ENCODE data around the gene KCNK16. TPM values are rescaled to one million over a fixed set of nuclear protein-coding genes. Genes with fewer than 3 reads are reported as not detected.

The KCNK16 gene
- total RNA-seq, 4 donors from 2014 or later, result not detected

DNA sequence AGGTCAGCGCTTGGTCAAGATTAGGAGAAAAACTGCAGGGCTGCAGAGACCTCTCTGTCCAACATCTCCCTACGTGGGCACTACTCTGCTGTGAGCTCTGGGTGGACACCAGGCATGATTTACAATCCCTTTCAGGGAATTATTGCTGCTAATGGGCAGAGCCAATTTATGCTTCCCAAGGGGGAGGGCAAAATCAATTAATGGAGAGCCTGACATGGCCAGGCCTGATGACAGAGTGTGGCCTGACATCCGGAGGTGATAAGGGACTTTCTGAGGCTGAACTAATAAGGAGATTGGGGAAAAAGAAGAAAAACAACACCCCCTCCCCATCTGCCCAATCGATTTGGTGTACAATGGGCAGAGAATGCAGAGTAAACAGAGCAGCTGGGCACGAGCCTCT is 5.0 kb upstream of the KCNK16 start:
- no peak for DNase-seq
- no peak overlapping the region for H3K27ac ChIP-seq
- H3K27me3 ChIP-seq, result no peaks in the 10 kb centered on the region
- H3K36me3 ChIP-seq, result no peaks in the 10 kb centered on the region
- intact Hi-C loops (cut with DNase I; ENCODE audit: low total_unique reads), result no loop called here
- TF ChIP-seq, protein P1, sequence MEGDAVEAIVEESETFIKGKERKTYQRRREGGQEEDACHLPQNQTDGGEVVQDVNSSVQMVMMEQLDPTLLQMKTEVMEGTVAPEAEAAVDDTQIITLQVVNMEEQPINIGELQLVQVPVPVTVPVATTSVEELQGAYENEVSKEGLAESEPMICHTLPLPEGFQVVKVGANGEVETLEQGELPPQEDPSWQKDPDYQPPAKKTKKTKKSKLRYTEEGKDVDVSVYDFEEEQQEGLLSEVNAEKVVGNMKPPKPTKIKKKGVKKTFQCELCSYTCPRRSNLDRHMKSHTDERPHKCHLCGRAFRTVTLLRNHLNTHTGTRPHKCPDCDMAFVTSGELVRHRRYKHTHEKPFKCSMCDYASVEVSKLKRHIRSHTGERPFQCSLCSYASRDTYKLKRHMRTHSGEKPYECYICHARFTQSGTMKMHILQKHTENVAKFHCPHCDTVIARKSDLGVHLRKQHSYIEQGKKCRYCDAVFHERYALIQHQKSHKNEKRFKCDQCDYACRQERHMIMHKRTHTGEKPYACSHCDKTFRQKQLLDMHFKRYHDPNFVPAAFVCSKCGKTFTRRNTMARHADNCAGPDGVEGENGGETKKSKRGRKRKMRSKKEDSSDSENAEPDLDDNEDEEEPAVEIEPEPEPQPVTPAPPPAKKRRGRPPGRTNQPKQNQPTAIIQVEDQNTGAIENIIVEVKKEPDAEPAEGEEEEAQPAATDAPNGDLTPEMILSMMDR (IDR thresholded peaks at IDR 0.05), result no peak
- TF ChIP-seq POLR2A (IDR thresholded peaks at IDR 0.05), result no peak
- no peaks in the 10 kb centered on the region for H3K9me3 ChIP-seq
- no peak overlapping the region for H3K4me3 ChIP-seq
- H3K4me1 ChIP-seq, result no peaks in the 10 kb centered on the region

DNA sequence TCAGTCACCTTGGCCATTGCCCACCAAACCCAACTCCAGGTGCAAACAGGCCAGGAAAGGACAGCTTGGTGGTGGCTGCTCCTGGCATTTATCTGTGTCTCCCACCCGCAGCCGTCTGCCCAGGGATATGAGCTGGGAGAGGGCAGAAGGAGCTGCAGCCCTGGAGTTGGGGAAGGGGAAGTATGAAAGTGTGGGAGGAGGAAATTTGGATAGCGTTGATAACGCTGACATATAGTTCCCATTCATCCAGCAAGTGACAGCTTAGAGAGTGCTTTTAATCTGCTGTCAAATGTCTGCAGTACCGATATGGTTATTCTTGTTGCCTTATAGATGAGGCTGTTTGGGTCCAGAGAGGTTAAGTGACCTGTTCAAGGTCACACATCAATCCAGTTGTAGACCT is 741 bp downstream of the KCNK16 start:
- H3K27me3 ChIP-seq, result no peaks in the 10 kb centered on the region
- H3K9me3 ChIP-seq, result no peaks in the 10 kb centered on the region
- no peaks in the 10 kb centered on the region for H3K36me3 ChIP-seq
- intact Hi-C loops (cut with DNase I; ENCODE audit: low total_unique reads), result no loop called here
- H3K4me3 ChIP-seq, result no peak overlapping the region
- no peaks in the 10 kb centered on the region for H3K4me1 ChIP-seq
- no peak overlapping the region for H3K27ac ChIP-seq
- TF ChIP-seq POLR2A (IDR thresholded peaks at IDR 0.05), result no peak
- TF ChIP-seq, protein P1 (IDR thresholded peaks at IDR 0.05), result no peak
- DNase-seq, result no peak

DNA sequence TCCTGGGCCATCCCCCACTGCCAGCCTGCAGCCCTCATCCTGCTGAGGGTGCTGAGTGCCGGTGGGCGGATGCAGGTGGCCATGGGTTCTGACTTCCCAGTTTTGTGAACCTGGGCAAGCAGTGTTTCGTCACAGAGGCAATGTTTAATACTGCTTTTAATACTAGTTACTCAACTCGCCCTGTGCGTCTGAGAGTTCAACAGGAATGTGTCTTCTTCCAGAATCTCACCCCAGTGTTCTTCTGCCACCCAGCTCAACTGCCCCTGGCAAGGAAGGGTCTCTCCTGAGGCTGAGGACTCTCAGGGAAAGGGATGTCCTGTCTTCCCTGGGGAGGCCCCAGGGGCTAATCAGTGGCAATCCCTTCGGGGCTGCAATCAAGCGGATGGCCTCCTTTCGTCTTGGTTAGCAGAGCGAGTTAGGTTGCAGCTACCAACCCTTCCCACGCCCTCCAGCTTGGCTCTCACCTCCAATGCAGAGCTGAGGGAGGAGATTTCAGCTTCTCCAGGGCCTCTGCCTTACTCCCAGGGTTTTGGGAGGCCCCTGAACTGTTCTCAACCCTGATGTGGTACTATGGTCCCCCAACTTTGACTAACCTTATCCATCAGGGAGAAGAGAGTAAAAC is 2.0 kb downstream of the KCNK16 start:
- no peak for TF ChIP-seq POLR2A (IDR thresholded peaks at IDR 0.05)
- TF ChIP-seq, protein P1 (IDR thresholded peaks at IDR 0.05), result no peak
- H3K27ac ChIP-seq, result no peak overlapping the region
- H3K4me1 ChIP-seq, result no peaks in the 10 kb centered on the region
- no peak overlapping the region for H3K4me3 ChIP-seq
- intact Hi-C loops (cut with DNase I; ENCODE audit: low total_unique reads), result no loop called here
- H3K27me3 ChIP-seq, result no peaks in the 10 kb centered on the region
- no peak for DNase-seq
- H3K36me3 ChIP-seq, result no peaks in the 10 kb centered on the region
- no peaks in the 10 kb centered on the region for H3K9me3 ChIP-seq

DNA sequence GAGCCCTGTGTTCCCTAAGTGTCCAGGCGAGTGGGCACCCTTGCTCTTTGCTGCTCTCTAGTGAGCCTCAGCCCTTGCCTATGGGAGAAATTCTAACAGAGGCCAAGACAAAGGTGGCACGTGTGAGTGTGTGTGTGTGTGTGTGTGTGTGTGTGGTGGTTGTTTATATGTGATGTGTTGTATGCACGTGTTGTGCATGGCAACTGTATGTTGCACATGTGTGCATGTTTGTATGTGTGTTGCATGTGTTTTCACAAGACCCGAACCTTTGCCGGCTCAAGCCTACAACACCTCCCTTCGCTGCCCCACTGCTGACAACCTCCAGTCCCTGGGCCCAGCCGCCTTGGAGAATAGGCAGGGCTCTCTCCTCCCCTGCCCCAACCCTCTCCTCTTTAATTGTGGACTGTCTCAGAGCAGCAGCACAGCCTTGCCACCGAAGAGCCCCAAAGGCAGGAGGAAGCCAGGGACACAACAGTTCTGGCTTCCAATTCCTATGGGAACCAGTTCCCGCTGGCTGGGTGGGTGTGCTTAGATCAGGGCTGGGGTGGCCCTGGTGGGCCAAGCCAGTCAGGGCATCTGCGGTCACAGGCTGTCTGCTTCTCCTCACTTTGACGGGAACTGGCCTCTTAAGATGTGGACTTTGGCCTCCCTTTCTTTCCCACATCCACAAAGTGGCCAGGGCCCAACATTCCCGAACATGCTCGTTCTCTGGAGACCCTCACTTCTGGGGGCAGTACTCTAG is 2.7 kb downstream of the KCNK16 start:
- no peaks in the 10 kb centered on the region for H3K9me3 ChIP-seq
- H3K27me3 ChIP-seq, result no peaks in the 10 kb centered on the region
- H3K4me3 ChIP-seq, result no peak overlapping the region
- intact Hi-C loops (cut with DNase I; ENCODE audit: low total_unique reads), result no loop called here
- no peaks in the 10 kb centered on the region for H3K36me3 ChIP-seq
- DNase-seq, result no peak
- H3K27ac ChIP-seq, result no peak overlapping the region
- no peak for TF ChIP-seq POLR2A (IDR thresholded peaks at IDR 0.05)
- TF ChIP-seq, protein P1 (IDR thresholded peaks at IDR 0.05), result no peak
- no peaks in the 10 kb centered on the region for H3K4me1 ChIP-seq

DNA sequence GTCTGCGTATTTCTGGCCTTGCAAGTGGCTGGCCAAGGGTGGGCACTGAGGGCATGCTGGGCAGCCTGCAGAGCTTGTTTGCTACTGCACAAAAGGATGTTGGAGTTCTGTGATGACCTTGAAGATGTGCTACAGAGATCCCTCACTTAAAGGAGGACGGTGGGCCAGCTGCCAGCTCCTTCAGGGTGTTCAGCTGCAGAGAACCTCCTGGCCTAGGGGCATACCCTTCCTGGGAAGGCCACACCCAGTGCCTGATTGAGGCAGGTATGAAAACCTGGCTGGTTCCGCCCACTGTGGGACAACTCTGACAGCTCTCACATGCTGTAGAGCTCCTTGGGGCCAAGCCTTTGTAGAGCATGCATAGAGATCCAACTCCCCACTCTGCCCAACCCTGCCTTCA is 5.2 kb downstream of the KCNK16 start:
- H3K27me3 ChIP-seq, result peaks cover 0 to 7% of the 10 kb centered on the region in 2 donors
- intact Hi-C loops (cut with DNase I; ENCODE audit: low total_unique reads), result no loop called here
- peaks cover 0 to 8% of the 10 kb centered on the region in 2 donors for H3K4me1 ChIP-seq
- no peak for DNase-seq
- no peaks in the 10 kb centered on the region for H3K9me3 ChIP-seq
- no peaks in the 10 kb centered on the region for H3K36me3 ChIP-seq
- H3K27ac ChIP-seq, result no peak overlapping the region
- TF ChIP-seq, protein P1 (IDR thresholded peaks at IDR 0.05), result no peak
- no peak for TF ChIP-seq POLR2A (IDR thresholded peaks at IDR 0.05)
- no peak overlapping the region for H3K4me3 ChIP-seq
